GM12878 (cell line): ENCODE measurements around the gene SENP3. TPM values are rescaled to one million over a fixed set of nuclear protein-coding genes. Genes with fewer than 3 reads are reported as not detected.

Source experiments
- E2F4 ChIP-seq: IDR thresholded peaks from 2 replicates; pipeline ENCODE4 v1.6.1; 2012; ENCODE audit warnings: low read depth, low read length, improper control_type of control experiment
- KLF5 ChIP-seq: fragments of 450-650 bp; IDR thresholded peaks from 2 replicates; pipeline ENCODE4 v1.6.1; 2014; ENCODE audit warnings: mild to moderate bottlenecking; ENCODE audit not compliant: partially characterized antibody
- ZSCAN29 ChIP-seq: fragments of 450-650 bp; IDR thresholded peaks from 2 replicates; pipeline ENCODE4 v1.6.1; 2017; ENCODE audit warnings: mild to moderate bottlenecking, moderate library complexity
- polyA plus RNA-seq, 11 experiments: library from polyadenylated mRNA; depleted of rRNA in 4 of 11; unstranded in 6 of 11; stranded (reverse) in 5 of 11; fragments of >200 nt; fragmentation: Nextera tagmentation in 4 of 11; fragmentation: Illumina TruSeq in 1 of 11; extraction: Ambion mirVana in 4 of 11; extraction: Trizol in 1 of 11; gene quantifications; 1 replicate in 1 of 11; 2 replicates in 10 of 11; pipeline versions ENCODE4 v1.2.1 to v1.2.3, GENCODE V29; 2011 to 2016; ENCODE audit warnings: inconsistent platforms in 2 of 11, missing spikeins in 2 of 11, low read depth in 1 of 11
- total RNA-seq, 4 experiments: library from RNA; depleted of rRNA in 3 of 4; stranded (reverse); fragments of >200 nt in 3 of 4; fragmentation: Illumina TruSeq in 1 of 4; extraction: Trizol in 1 of 4; gene quantifications; 2 replicates each; pipeline versions ENCODE4 v1.2.1 to v1.2.3, GENCODE V29; 2013 to 2021
- TF ChIP-seq, protein P1 (sequence below): IDR thresholded peaks from 2 replicates; pipeline ENCODE4 v1.6.1; 2012; ENCODE audit warnings: improper control_type of control experiment, low read depth, low read length; ENCODE audit not compliant: insufficient replicate concordance

Gene SENP3
- total and polyA plus RNA-seq, 10 of the 15 experiments (the other 5 are each of a cell fraction or from before 2014, with no cell fraction given), result 1.8 to 113 (median 72.3) TPM

DNA sequence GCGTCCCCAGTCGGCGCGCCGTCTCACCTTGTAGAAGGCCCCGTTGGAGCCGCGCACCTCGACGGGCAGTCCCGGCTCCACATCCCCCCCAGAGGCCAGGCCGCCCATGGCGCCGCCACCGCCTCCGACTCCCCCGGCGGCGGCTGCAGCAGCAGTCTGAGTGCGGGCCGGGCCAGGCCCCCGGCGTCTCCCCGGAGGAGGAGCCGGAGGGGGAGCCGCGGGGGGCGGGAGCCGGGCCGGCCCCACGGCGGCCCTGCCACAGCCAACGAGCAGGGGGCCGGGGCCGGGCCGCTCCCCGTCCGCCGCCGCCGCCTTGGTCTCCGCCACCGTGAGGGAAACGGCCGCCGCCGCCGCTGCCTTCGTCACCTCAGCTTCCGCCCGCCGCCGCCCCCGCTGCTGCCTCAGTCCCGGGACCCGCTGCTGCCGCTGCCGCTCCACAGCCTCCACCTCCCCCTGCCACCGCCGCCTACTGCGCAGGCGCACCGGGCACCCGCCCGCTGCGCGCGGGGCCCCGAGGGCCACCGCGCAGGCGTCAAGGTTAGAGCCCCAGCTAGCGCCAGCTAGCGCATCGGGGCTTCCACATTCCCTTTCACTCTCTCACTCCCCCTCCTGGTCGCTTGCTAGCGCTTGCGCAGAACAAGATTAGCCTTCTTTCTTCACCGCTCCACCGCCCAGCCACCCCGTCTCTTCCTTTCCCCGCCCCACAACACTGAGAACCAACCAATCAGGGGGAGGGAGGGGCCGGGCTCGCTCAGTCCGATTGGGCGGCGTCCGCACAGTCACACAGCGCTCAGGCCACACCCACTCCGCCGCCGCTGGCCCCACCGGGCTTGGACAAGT is 52.9 kb downstream of the SENP3 start, which contains the start of gene FXR2 (continued):
- peak; percentile 44; the same call in 1 of the 2 replicates for TF ChIP-seq E2F4
- TF ChIP-seq ZSCAN29, result 0 out of 2 replicates have a peak, but pooled peaks have one; percentile 38
- TF ChIP-seq, protein P1, sequence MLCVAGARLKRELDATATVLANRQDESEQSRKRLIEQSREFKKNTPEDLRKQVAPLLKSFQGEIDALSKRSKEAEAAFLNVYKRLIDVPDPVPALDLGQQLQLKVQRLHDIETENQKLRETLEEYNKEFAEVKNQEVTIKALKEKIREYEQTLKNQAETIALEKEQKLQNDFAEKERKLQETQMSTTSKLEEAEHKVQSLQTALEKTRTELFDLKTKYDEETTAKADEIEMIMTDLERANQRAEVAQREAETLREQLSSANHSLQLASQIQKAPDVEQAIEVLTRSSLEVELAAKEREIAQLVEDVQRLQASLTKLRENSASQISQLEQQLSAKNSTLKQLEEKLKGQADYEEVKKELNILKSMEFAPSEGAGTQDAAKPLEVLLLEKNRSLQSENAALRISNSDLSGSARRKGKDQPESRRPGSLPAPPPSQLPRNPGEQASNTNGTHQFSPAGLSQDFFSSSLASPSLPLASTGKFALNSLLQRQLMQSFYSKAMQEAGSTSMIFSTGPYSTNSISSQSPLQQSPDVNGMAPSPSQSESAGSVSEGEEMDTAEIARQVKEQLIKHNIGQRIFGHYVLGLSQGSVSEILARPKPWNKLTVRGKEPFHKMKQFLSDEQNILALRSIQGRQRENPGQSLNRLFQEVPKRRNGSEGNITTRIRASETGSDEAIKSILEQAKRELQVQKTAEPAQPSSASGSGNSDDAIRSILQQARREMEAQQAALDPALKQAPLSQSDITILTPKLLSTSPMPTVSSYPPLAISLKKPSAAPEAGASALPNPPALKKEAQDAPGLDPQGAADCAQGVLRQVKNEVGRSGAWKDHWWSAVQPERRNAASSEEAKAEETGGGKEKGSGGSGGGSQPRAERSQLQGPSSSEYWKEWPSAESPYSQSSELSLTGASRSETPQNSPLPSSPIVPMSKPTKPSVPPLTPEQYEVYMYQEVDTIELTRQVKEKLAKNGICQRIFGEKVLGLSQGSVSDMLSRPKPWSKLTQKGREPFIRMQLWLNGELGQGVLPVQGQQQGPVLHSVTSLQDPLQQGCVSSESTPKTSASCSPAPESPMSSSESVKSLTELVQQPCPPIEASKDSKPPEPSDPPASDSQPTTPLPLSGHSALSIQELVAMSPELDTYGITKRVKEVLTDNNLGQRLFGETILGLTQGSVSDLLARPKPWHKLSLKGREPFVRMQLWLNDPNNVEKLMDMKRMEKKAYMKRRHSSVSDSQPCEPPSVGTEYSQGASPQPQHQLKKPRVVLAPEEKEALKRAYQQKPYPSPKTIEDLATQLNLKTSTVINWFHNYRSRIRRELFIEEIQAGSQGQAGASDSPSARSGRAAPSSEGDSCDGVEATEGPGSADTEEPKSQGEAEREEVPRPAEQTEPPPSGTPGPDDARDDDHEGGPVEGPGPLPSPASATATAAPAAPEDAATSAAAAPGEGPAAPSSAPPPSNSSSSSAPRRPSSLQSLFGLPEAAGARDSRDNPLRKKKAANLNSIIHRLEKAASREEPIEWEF, result no peak
- TF ChIP-seq KLF5, result peak; percentile 76
